OCI-LY7 (cell line): ENCODE results near the gene MTFR2. TPM values are rescaled to one million over a fixed set of nuclear protein-coding genes. Genes with fewer than 3 reads are reported as not detected.
A peak's percentile ranks its signal among the peaks of the same experiment; 100 is the strongest.

Experiments used
- BruUV-seq: library from RNA; stranded (reverse); fragments of 400-500 nt; replicated peaks from 2 replicates; lab custom pipeline; 2021; lab: Mats Ljungman, UMichigan
- CTCF ChIA-PET: fragments of 300-600 bp; sonication (Branson Sonifier 250); formaldehyde crosslinking; loops from one replicate; lab custom pipeline; 2022; ENCODE audit warnings: antibody characterized with exemption; ENCODE audit not compliant: unreplicated experiment; lab: Charles Lee
- POLR2A ChIA-PET: fragments of 300-600 bp; sonication (Branson Sonifier 250); formaldehyde crosslinking; loops from one replicate; lab custom pipeline; 2022; ENCODE audit warnings: antibody characterized with exemption; lab: Charles Lee
- DNase-seq: peaks from one replicate; pipeline ENCODE4 v3.0.0-alpha.2; 2015; ENCODE audit warnings: low spot score
- H2AFZ ChIP-seq: fragments of 200-600 bp; sonication (generic), shearing (Covaris generic); 2 replicates; pipeline ENCODE4 v1.6.1; 2014; ENCODE audit warnings: mild to moderate bottlenecking, antibody characterized with exemption, low read length, moderate library complexity
- H3K27ac ChIP-seq: fragments of 200-600 bp; sonication (generic); 2 replicates; pipeline ENCODE4 v1.5.1; 2014; ENCODE audit warnings: mixed run types, low read depth, mild to moderate bottlenecking, moderate library complexity, low read length, inconsistent platforms; ENCODE audit not compliant: poor library complexity, severe bottlenecking
- H3K36me3 ChIP-seq: fragments of 200-600 bp; sonication (generic); 2 replicates; pipeline ENCODE4 v1.6.1; 2014; ENCODE audit warnings: mild to moderate bottlenecking, antibody characterized with exemption, low read length, moderate library complexity, mixed read lengths; ENCODE audit not compliant: insufficient read depth
- H3K4me1 ChIP-seq: fragments of 200-600 bp; sonication (generic); 2 replicates; pipeline ENCODE4 v1.5.1; 2014; ENCODE audit warnings: mild to moderate bottlenecking, low read length; ENCODE audit not compliant: insufficient read depth, poor library complexity, severe bottlenecking
- H3K4me2 ChIP-seq: fragments of 200-600 bp; sonication (generic); 2 replicates; pipeline ENCODE4 v1.6.1; 2014; ENCODE audit warnings: mild to moderate bottlenecking, low read length
- H3K4me3 ChIP-seq: fragments of 200-600 bp; sonication (generic); 2 replicates; pipeline ENCODE4 v1.5.1; 2014; ENCODE audit warnings: mild to moderate bottlenecking, low read depth, low read length; ENCODE audit not compliant: poor library complexity, severe bottlenecking
- H3K79me2 ChIP-seq: fragments of 200-600 bp; sonication (generic); 2 replicates; pipeline ENCODE4 v1.6.1; 2016; ENCODE audit warnings: low read depth, mild to moderate bottlenecking, low read length, moderate library complexity, mixed read lengths; ENCODE audit not compliant: insufficient read depth
- H3K9me2 ChIP-seq: fragments of 200-600 bp; sonication (generic); 2 replicates; pipeline ENCODE4 v1.6.1; 2016; ENCODE audit warnings: mild to moderate bottlenecking, low read length, mixed read lengths; ENCODE audit not compliant: insufficient read depth
- H3K9me3 ChIP-seq: fragments of 200-600 bp; sonication (generic); 2 replicates; pipeline ENCODE4 v1.6.1; 2014; ENCODE audit warnings: mild to moderate bottlenecking, mixed run types, low read length, mixed read lengths
- H4K20me1 ChIP-seq: fragments of 200-600 bp; sonication (generic); 2 replicates; pipeline ENCODE4 v1.6.1; 2014; ENCODE audit warnings: mild to moderate bottlenecking, antibody characterized with exemption, low read length, moderate library complexity, mixed read lengths; ENCODE audit not compliant: insufficient read depth
- EZH2phosphoT487 ChIP-seq: fragments of 200-600 bp; sonication (generic); IDR thresholded peaks from 2 replicates; pipeline ENCODE4 v1.6.1; 2018; ENCODE audit warnings: low read depth, borderline replicate concordance, mild to moderate bottlenecking, mixed run types, antibody characterized with exemption, low read length, moderate library complexity, mixed read lengths
- intact Hi-C: fragments of 100-400 bp; cut with micrococcal nuclease; formaldehyde crosslinking; loops from one replicate; pipeline ENCODE4 v1.10.0; 2022; ENCODE audit not compliant: unreplicated experiment
- total RNA-seq, 2 experiments: library from RNA; depleted of rRNA in 1 of 2; stranded (reverse); fragments of >200 nt in 1 of 2; shearing (Covaris generic) in 1 of 2; gene quantifications; 2 replicates each; pipeline ENCODE4 v1.2.3, GENCODE V29; 2014 to 2022
- TF ChIP-seq, protein P1 (sequence below): fragments of 200-600 bp; sonication (generic); conservative IDR thresholded peaks from 2 replicates; pipeline ENCODE4 v1.5.1; 2014; ENCODE audit warnings: mild to moderate bottlenecking, antibody characterized with exemption, low read length, moderate library complexity, mixed read lengths

MTFR2 gene
- total RNA-seq, 2 experiments from 2014 or later = 9.3 to 32.9 TPM

DNA sequence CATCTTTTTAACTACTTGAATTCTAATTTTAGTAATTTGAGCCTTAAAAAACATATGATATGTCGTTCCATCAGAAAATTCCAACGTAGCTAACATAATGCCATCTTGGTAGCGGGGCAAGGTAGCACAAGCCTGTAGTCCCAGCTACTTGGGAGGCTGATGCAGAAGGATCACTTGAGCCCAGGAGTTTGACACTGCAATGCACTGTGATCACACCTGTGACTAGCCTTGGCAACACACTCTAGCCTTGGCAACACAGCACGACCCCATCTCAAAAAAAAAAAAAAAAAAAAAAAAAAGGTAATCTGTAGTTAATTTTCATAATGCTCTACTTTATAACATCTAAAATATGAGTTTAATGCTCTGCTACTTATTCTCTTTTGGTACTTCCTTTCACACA, 32.8 kb upstream of the MTFR2 start:
- no peak overlapping the region for H3K27ac ChIP-seq
- no peak overlapping the region for H2AFZ ChIP-seq
- TF ChIP-seq EZH2phosphoT487 = no peak
- TF ChIP-seq, protein P1, sequence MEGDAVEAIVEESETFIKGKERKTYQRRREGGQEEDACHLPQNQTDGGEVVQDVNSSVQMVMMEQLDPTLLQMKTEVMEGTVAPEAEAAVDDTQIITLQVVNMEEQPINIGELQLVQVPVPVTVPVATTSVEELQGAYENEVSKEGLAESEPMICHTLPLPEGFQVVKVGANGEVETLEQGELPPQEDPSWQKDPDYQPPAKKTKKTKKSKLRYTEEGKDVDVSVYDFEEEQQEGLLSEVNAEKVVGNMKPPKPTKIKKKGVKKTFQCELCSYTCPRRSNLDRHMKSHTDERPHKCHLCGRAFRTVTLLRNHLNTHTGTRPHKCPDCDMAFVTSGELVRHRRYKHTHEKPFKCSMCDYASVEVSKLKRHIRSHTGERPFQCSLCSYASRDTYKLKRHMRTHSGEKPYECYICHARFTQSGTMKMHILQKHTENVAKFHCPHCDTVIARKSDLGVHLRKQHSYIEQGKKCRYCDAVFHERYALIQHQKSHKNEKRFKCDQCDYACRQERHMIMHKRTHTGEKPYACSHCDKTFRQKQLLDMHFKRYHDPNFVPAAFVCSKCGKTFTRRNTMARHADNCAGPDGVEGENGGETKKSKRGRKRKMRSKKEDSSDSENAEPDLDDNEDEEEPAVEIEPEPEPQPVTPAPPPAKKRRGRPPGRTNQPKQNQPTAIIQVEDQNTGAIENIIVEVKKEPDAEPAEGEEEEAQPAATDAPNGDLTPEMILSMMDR = no peak
- ChIA-PET CTCF (no interaction called here), POLR2A (interaction anchor here (0.6 to 1.2 kb wide), 6 partner anchors 9 to 1235 kb away, joined by 3 to 6 read pairs (median 3); no protein-coding TSS in a partner anchor)
- peaks cover 71% of the 10 kb centered on the region for H4K20me1 ChIP-seq
- DNase-seq = no peak
- intact Hi-C loops = loop anchor here (10.0 kb wide), 1 partner anchor 512 kb away; the partner anchor contains the start of gene MAP3K5
- H3K9me2 ChIP-seq = no peaks in the 10 kb centered on the region
- H3K36me3 ChIP-seq = peaks cover 90% of the 10 kb centered on the region
- no peak overlapping the region for H3K4me3 ChIP-seq
- H3K4me1 ChIP-seq = peaks cover 62% of the 10 kb centered on the region
- BruUV-seq = no TSS peak
- peak overlapping the region; percentile 21; the same call in 1 of the 2 replicates for H3K4me2 ChIP-seq
- H3K9me3 ChIP-seq = no peaks in the 10 kb centered on the region
- H3K79me2 ChIP-seq = peaks cover 94% of the 10 kb centered on the region

DNA sequence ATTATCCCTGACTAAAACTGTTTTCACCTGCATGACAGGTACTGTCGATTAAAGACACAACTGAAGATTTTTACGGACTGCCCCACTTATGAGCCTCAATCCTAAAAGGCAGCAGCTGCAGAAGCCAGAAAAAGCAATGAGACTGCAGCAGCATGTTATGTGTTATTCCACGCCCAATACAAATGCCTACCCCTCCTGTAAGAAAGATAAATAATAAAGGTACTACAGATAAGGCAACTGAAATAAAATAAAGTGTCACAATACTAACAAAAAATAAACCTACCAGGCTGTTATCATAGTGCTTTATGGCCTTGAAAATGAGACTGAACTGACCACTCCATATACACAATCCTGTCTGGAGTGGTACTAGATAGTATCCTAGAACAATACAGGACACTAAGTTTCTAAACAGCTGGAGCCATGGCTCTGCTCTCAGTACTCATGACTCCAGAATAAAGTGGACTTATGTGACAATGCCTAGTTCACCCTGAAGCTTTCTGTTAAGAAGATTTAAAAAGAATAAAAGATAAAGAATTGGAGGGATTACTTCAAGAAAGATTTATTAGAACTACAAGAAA, 30.0 kb upstream of the MTFR2 start:
- H3K27ac ChIP-seq = no peak overlapping the region
- H4K20me1 ChIP-seq = peaks cover 59% of the 10 kb centered on the region
- CTCF ChIA-PET = no interaction called here
- no peak for DNase-seq
- no peak overlapping the region for H3K4me3 ChIP-seq
- peaks cover 36% of the 10 kb centered on the region for H3K4me1 ChIP-seq
- no peaks in the 10 kb centered on the region for H3K9me2 ChIP-seq
- peaks cover 86% of the 10 kb centered on the region for H3K36me3 ChIP-seq
- H3K9me3 ChIP-seq = no peaks in the 10 kb centered on the region
- TF ChIP-seq, protein P1 = no peak
- no peak for TF ChIP-seq EZH2phosphoT487
- POLR2A ChIA-PET = interaction anchor here (0.5 to 2.5 kb wide), 3 partner anchors 10 to 308 kb away, joined by 3 to 9 read pairs (median 4); partner anchors contain the start of gene BCLAF1
- H3K4me2 ChIP-seq = no peak overlapping the region
- H3K79me2 ChIP-seq = peaks cover 86% of the 10 kb centered on the region
- no peak overlapping the region for H2AFZ ChIP-seq
- intact Hi-C loops = loop anchor here (10.0 kb wide), 1 partner anchor 515 kb away; the partner anchor contains the start of gene MAP3K5
- no TSS peak for BruUV-seq

DNA sequence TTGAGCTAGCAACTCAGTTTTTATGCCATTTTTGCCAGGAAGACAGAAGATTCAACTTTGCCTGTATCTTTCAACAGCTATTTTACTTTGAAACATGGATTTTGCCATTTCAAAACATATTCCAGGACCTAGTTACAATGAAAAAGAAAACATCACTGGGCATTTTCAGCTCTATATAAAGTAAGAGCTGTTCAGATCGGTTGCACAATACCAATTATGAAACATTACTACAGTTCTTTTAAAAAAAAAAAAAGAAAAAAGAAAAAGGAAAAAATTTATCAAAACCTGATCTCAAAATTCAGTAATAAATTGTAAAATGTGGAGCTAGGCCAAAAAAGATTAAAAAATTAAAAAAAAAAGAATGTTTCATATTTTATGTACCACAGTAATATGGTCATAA, 24.0 kb upstream of the MTFR2 start:
- Histone ChIP-seq H3K36me3 (peaks cover 92% of the 10 kb centered on the region), H2AFZ (no peak overlapping the region), H3K79me2 (peaks cover 83% of the 10 kb centered on the region), H3K4me3 (no peak overlapping the region), H4K20me1 (peaks cover 27% of the 10 kb centered on the region), H3K9me3 (no peaks in the 10 kb centered on the region), H3K4me1 (no peaks in the 10 kb centered on the region), H3K9me2 (no peaks in the 10 kb centered on the region), H3K27ac (no peak overlapping the region), H3K4me2 (no peak overlapping the region)
- POLR2A ChIA-PET = interaction anchor here (1.0 to 3.7 kb wide), 8 partner anchors 8 to 62 kb away, joined by 3 to 24 read pairs (median 4); partner anchors contain the start of genes BCLAF1 and MTFR2
- BruUV-seq = no TSS peak
- TF ChIP-seq EZH2phosphoT487 = no peak
- TF ChIP-seq, protein P1 = no peak
- DNase-seq = no peak
- CTCF ChIA-PET = no interaction called here
- intact Hi-C loops = no loop called here
